GM18517 (cell line): ENCODE measurements around the gene AASDH.

ENCODE experiments used
- ATAC-seq: cut with Tn5 transposase; IDR thresholded peaks from one replicate; pipeline ENCODE4 v1.9.1; 2021; ENCODE audit warnings: mild to moderate bottlenecking, moderate library complexity; ENCODE audit not compliant: unreplicated experiment

AASDH gene, protein sequence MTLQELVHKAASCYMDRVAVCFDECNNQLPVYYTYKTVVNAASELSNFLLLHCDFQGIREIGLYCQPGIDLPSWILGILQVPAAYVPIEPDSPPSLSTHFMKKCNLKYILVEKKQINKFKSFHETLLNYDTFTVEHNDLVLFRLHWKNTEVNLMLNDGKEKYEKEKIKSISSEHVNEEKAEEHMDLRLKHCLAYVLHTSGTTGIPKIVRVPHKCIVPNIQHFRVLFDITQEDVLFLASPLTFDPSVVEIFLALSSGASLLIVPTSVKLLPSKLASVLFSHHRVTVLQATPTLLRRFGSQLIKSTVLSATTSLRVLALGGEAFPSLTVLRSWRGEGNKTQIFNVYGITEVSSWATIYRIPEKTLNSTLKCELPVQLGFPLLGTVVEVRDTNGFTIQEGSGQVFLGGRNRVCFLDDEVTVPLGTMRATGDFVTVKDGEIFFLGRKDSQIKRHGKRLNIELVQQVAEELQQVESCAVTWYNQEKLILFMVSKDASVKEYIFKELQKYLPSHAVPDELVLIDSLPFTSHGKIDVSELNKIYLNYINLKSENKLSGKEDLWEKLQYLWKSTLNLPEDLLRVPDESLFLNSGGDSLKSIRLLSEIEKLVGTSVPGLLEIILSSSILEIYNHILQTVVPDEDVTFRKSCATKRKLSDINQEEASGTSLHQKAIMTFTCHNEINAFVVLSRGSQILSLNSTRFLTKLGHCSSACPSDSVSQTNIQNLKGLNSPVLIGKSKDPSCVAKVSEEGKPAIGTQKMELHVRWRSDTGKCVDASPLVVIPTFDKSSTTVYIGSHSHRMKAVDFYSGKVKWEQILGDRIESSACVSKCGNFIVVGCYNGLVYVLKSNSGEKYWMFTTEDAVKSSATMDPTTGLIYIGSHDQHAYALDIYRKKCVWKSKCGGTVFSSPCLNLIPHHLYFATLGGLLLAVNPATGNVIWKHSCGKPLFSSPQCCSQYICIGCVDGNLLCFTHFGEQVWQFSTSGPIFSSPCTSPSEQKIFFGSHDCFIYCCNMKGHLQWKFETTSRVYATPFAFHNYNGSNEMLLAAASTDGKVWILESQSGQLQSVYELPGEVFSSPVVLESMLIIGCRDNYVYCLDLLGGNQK

DNA sequence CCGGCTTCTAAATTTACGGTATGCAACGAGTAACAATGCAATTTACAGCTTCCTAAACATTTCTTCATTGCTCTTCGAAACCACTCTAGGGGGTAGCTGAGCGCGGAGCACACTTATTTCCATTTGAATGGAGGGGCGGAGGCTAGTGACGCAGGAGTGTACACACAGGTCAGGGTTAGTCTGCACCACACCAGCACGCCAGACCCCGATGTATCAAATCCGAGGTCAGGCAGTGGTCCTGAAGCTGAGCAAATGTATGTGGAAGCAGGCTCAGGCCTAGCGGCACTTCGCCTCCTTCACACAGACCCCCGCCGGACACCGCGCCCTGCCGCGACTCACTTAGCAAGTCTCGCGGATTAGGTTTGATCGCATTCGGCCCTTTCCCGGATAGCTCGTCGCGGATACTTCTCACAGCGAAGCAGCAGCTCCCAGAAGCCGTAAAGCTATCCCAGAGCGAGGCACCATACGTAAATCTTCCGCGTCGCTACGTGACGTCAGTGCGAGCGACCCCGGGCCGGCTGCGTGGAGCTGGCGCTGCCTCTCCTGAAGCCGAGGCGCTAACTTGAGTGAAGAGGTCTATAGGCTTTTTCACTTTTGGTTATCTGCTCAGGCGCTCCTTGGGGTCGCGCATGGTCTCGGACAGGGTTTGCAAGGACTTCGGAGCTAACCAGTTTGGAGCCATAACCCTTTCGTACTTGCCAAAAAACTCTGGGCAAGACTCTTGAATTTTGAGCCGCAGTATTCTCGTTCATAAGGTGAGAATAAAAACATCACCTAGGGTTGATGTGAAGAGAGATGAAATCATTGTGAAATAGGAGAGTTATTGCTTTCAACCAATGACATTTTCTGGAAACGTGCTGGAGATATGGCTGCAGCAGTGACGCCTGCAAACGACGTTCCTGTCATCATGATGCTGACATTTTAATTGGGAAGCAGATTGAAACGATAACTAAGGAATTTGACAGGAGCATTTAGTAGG is at the start of gene AASDH:
AASDH (minus strand) TSS at position 469 of the 979 bp plus-strand sequence. CDS start 3,192 bp downstream, outside the sequence.
- ATAC-seq, result peak; percentile 93

DNA sequence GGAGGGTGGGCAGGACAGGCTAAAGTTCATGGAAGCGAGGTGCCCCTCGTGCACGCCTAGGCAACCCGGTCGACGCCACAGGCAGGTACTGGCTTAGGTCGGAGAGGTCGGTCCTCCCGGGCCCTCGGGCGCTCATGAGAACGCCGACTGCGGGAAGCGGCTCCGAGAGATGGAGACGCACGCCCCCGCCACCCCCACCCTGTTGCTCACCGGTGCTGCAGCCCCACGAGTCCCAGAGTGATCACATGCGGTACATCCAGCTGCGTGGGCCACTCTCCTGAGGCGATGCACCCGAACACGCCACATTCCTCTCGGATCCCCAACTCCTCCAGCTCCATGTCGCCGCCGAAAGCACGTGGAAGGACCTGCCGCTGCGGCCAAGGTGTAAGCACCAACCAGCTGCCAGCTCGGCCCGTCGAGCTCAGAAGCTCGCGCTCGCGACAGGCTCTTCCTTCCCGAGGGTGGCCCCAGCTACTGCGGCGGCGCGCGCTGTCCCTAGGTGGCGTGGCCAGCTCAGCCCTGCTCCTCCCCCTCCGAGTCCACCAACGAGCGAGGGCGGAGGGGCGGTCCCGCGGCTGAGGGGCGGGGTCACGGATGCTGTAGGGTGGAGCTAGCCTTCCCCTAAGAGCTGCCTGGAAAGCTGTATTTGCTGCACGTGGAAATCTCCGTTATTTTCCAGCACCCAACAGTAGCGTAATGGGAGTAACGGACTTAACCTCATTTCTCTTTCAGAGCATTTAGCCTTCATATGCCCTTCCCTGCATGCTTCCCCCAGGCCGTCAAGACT is 48.0 kb upstream of the AASDH start, which contains the start of gene PPAT:
PPAT (minus strand) TSS at position 476 of the 787 bp plus-strand sequence; CDS start at position 338, 138 bp downstream.
- peak; percentile 62 for ATAC-seq

DNA sequence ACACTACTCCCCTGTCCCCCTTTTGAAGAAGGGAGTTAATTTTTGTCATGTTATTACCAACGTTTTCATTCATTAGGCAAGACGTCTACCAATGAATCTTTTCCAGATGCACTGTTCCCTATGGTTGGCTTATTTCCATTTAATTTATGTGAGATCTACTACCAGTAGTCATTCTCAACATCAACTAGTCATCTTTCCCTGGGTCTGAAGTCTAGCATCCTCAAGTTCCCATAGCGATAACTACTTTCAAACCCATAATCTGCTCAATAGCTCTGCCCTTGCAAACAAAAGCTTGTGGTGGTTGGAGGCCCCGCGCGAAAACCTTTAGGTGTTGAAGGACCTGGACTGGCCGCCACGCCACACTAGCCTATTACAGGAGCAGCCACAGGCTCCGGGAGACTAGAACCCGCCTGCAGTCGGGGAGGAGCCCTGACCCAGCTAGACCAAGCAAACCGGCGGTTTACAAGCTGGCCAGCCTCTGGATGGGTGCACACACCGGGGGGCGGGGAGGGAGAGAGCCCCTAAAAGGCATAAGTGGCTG is 47.4 kb upstream of the AASDH start:
- peak; percentile 18 for ATAC-seq

DNA sequence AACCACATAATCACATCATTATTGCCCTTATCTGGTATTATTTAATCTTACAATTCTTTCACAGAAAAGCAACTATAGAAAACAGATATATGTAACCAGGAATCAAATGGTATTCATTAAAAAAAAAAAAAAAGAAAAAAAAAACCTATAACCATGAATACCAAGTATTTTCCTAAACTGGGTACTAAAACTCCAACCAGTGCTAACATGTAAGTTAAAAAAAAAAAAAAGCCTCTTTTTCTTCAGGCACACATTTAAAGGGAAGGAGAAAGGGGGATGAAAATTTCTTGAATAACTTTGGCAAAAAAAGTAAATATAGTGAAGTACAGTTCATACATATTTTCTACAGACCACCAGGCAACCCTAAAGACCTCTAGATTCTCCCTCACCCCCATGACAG is 46.0 kb upstream of the AASDH start:
- no peak for ATAC-seq

DNA sequence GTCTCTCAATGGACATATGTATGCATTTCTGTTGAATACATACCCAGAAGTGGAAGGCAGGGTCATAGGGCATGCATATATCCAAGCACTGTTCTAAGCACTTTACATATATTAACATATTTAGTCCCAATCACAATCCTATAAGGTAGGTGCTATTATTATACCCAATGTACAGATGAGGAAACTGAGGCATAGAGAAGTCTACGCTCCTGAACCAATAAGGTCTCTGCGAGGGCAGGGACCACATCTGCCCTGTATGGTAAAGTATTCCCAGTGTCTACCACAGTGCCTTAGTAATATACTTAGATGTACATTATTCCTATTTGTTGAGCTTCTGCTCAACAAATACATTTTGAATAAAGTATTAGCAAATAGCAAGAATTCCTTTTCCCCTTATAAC is 42.9 kb upstream of the AASDH start:
- no peak for ATAC-seq

DNA sequence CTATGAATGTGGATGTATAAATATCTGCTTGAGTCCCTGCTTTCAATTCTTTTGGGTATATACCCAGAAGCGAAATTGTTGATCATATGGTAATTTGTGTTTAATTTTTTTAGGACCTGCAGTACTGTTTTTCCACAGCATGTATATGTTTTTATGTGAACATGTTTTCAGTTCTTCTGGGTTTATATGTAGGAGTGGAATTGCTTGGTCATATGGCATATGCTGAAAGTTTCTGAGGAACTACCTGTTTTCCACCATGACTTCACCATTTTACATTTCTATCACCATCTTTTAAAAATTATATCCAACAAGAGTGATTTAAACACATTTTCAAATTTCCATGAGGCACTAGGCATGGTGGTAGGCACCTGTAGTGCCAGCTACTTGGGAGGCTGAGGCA is 39.9 kb upstream of the AASDH start:
- no peak for ATAC-seq

DNA sequence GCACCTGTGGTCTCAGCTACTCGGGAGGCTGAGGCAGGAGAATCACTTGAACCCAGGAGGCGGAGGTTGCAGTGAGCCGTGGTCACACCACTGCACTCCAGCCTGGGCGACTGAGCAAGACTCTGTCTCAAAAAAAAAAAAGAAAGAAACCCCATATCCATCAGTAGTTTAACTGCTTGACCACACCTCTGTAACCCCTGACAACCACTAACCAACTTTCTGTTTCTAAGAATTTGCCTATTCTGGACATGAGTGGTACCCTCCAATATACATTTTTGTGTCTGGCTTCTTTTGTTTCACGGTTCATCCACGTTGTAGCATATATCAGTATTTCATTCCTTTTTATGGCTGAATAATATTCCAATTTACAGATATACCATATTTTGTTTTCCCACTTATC is 39.0 kb upstream of the AASDH start:
- ATAC-seq, result peak; percentile 87

DNA sequence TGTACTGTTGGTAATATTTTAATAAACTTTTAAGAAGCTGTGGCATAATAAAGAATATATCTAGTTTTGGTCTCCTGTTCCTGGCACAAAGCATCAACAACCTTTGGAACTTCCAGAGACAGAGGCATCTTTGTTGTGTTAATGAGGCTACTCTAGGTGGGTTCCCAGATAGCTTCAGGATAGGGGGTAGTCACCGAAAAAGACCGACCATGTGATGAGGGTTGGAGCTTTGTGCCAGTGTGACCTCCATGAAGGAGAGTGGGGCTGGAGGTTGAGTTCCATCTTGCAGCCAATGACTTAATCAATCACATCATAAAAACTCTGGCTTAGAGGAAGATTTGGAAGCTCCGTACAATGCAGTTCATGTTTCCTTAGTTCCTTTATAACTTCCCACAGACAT is 38.2 kb upstream of the AASDH start:
- ATAC-seq, result no peak

DNA sequence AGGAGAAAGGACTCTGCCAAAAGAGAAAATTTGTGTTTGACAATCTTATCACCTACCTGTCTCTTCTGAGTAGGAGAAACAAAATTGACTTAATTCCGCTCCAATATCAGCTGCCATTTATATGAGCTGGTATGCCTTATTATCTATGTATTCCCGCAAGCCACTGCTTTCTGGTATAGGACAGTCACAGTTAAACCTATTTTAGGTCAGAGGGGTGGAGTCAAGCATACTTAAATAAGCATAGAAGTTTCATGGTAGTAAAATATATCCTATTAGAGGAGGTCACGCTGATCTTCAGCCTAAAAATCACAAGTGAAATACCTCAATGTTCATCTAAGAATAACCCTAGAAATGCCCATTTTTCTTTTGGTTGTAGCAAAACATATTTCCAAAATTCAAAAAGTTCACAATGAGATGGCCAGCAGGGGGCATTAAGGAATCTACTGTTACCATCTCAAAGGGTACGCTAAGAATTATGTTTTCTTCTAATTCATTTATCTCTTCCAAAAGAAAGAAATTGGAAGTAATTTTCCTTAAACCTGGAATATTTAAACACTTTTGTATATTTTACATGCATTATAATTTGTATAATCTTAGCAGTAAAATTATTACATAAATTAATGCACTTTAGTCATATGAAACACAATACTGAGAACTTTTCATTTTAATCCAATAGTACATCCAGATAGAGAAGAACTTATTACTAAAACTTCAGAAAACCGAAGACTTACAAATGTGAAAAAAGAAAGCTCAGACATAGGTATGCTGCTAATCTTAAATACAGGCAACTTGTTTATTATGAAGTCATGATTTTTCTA is 37.6 kb upstream of the AASDH start:
- no peak for ATAC-seq

DNA sequence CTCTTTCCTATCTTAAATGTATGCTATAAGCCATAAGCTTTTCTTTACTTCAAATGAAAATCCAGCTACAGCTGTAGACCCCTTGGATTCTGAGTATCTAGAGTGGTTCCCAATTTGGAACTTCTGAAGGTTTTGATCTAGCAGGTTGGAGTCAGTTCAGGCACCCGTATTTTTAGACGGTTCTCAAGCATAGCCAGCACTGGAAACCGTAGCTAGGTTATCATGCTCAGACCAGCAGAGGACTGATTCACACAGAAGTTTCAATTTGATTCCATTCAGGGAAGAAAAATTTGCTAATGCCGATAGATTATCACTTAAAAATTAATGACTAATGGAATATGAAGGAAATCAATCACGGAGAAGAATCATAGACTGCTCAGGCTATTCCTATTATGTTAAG is 36.9 kb upstream of the AASDH start:
- no peak for ATAC-seq

DNA sequence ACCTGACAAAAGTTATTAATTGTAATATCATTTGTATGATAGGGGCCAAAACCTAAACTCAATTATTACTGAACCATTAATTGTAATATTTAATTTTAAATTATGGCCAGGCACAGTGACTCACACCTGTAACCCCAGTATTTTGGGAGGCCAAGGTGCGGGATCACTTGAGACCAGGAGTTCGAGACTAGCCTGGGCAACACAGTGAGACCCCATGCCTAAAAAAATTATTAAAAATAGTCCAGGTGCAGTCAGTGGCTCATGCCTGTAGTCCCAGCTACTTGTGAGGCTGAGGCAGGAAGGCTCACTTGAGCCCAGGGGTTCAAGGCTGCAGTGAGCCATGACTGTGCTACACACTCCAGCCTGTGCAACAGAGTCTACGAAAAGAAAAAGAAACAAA is 30.1 kb upstream of the AASDH start:
- no peak for ATAC-seq

DNA sequence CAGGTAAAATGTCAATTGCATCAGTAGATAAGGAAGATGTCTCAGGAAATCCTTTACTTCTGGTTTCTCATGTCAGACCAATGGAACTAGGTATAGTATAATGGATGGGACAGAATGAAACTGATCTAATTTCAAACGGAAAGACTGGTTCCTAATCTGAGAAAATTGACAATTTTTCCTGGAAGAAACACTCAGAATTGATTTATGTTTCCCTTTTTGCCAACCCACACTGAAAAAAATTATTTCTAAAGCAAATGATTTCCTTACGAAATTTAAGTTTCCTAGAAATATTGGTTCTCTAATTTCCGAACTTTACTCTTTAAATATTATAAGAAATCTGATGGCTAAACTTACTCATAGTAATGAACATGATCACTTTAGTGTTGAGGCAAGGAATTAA is 29.1 kb upstream of the AASDH start:
- ATAC-seq, result no peak

DNA sequence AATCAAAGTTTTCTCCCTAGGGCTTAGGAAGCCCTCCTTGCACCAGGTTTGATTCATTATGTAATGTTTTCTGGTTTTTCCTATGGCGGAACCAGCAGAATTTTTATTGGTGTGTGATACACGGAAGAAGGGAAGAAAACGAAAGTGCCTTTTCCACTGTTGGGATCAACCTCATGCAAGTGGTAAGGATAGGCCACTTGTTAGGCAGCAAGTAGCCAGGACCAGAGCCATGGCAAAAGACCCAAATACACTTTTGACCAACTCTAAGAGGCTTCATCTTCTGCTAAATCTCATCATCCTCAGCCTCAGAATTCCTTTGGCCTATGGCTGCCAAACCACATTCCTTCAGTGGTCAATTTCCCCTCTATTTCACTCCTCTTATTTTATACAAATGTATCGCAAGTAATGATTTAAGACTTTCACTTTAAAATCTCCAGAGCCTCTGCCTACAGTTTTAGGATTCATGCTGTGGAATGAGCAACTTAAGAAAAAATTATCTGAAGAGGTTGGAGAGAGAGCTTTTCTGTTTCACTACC is 26.9 kb upstream of the AASDH start:
- ATAC-seq, result no peak

DNA sequence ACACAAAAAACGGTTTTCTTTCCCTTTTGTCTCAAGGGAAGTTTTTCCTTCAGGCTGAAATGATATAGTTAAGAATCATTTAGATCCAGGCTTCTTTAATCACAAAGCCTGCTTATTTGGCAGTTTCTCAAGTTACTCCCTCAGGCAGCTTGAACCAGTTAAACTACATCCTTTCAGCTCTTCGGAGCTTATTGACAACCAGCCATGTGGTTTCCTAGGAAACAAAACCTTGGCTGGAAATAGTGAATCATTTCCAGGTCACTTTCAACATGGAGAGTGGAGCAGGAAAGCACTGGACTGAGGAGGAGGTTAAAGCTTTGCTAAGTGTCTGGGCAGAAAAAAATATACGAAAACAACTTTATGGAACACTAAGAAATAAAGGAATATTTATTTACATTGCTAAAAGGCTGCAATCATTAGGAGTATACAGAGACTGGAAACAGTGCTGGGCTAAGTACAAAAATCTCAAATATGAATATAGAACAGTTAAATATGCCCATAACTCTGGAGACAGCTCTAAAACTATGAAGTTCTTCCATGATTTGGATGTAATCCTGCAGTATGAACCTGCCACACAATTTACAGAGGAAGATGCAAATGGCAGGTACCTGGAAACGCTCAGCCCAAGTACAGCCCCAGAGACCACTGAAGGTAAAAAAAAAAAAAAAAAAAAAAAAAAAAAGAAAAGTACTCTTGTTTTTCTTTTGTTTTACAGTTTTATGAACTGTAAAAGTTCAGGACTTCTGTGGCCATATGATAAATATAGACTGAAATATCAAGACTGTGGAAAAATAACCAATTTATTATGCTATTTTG is 23.2 kb upstream of the AASDH start:
- ATAC-seq, result no peak

DNA sequence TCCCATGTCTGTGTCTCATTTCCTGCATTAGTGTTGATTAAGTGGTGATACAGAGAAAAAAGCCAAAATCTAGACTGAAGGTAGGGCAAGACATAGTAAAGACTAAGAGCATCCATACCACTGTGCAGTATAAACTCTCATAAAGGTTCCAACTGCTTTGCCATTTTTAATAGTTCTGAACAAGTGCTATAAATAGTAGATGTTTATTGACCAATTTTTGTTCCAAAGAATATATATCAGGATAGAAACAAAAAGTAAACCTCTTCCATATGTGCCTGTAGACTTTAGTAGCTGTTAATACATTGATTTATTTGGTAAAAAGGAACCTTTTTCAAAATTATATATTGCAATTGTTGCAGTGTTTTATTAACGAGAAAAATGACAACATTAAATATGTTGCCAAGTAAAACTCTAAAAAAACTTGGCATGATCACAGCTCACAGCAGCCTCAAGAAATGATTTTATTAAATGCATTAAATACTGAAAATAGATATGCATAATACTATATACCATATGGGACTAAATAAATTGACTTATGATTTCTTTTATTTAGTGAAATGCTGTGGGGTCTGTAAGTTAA is 22.3 kb upstream of the AASDH start:
- no peak for ATAC-seq

DNA sequence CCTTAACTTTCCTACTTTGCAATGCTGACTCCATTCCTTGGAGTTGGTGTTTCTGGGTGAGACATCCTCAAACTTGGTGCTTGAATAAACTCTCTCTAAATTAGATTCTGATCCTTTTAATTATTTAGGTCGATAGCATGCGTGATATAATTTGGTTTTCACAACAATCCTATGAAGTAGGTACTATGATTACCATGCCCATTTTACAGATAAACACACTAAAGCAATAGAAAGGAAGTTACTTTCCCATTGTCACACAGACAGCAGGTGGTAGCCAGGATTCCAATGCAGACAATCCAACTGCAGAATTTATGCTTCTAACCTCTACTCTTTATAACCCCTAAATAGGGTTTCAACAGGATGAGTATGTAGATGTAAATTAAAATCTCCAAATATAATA is 21.7 kb upstream of the AASDH start:
- ATAC-seq, result no peak

DNA sequence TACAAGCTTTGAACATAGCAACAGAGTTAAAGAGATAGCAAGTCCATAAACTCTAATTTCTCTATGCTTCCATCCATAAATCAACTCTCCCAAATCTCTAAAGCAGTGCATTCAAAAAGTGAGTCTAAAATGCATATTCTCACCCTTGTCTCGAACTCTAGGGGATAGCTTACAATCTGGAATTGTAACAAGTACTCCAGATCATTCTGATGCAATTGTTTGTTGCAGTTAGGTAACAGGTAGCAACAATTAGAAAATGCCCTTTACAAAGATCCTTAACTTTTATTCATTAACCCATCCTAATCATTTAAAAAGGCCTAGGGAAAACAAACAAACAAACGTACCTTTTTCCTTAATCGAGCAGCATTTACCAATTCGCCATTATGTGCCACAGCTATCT is 18.9 kb upstream of the AASDH start:
- ATAC-seq, result no peak
